ENCODE results near the gene SPATS2L. TPM values are rescaled to one million over a fixed set of nuclear protein-coding genes. Genes with fewer than 3 reads are reported as not detected.

The SPATS2L gene
- total RNA-seq, 1 experiment from 2014 or later: 47.3 TPM

GRCh38 chr2:200450288-200450687, 143.8 kb downstream of the SPATS2L start:
- no peak overlapping the region for H2BK5ac ChIP-seq (ENCODE audit: insufficient read length, low read length)
- H3K27me3 Mint-ChIP-seq (ENCODE audit: low read depth): no peaks in the 10 kb centered on the region
- no peak overlapping the region for H3K4ac ChIP-seq (ENCODE audit: low read depth, low read length)
- peaks cover 3 to 17% (median 4%) of the 10 kb centered on the region in 3 experiments; a peak in 4 of 7 replicates for H3K36me3 Mint-ChIP-seq (ENCODE audit: insufficient read depth in 1 of 3, low read depth in 3 of 3)
- no peak overlapping the region for H3K18ac ChIP-seq (ENCODE audit: insufficient read length, low read depth, low read length)
- no peak for DNase-seq
- no peaks in the 10 kb centered on the region for H3K79me2 ChIP-seq (ENCODE audit: insufficient read depth, low read length)
- peaks cover 6% of the 10 kb centered on the region; the same call in 1 of the 2 replicates for H3K4me1 ChIP-seq (ENCODE audit: insufficient read depth, low read length)
- H3K4me3 Mint-ChIP-seq: no peak overlapping the region
- H2AFZ ChIP-seq (ENCODE audit: low read length): no peak overlapping the region
- TF ChIP-seq, protein P1, sequence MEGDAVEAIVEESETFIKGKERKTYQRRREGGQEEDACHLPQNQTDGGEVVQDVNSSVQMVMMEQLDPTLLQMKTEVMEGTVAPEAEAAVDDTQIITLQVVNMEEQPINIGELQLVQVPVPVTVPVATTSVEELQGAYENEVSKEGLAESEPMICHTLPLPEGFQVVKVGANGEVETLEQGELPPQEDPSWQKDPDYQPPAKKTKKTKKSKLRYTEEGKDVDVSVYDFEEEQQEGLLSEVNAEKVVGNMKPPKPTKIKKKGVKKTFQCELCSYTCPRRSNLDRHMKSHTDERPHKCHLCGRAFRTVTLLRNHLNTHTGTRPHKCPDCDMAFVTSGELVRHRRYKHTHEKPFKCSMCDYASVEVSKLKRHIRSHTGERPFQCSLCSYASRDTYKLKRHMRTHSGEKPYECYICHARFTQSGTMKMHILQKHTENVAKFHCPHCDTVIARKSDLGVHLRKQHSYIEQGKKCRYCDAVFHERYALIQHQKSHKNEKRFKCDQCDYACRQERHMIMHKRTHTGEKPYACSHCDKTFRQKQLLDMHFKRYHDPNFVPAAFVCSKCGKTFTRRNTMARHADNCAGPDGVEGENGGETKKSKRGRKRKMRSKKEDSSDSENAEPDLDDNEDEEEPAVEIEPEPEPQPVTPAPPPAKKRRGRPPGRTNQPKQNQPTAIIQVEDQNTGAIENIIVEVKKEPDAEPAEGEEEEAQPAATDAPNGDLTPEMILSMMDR (conservative IDR thresholded peaks at IDR 0.05): no peak
- no peak overlapping the region for H3K27ac Mint-ChIP-seq
- H3K56ac ChIP-seq (ENCODE audit: insufficient read length, low read depth, low read length): no peak overlapping the region
- peaks cover 8 to 13% of the 10 kb centered on the region in 2 experiments for H3K4me1 Mint-ChIP-seq
- no peak overlapping the region for H2BK20ac ChIP-seq (ENCODE audit: low read depth, low read length, poor library complexity, severe bottlenecking)
- H2BK120ac ChIP-seq (ENCODE audit: low read depth, low read length, poor library complexity, severe bottlenecking): no peak overlapping the region
- H4K20me1 ChIP-seq (ENCODE audit: control insufficient read depth, insufficient read depth, insufficient read length): no peaks in the 10 kb centered on the region
- no peak overlapping the region for H4K8ac ChIP-seq (replicated peaks; ENCODE audit: insufficient read length, low read depth, low read length)
- H3K27ac ChIP-seq (ENCODE audit: insufficient read length, low read depth, low read length): no peak overlapping the region
- no peak overlapping the region for H4K5ac ChIP-seq (ENCODE audit: insufficient read length, low read depth, low read length)
- H2AK5ac ChIP-seq (ENCODE audit: insufficient read length, low read length): no peak overlapping the region
- H4K91ac ChIP-seq (ENCODE audit: insufficient read length, low read depth, low read length): no peak overlapping the region
- H3K9me3 Mint-ChIP-seq: no peaks in the 10 kb centered on the region
- no peak overlapping the region for H2BK12ac ChIP-seq (ENCODE audit: insufficient read length, low read depth, low read length)
- H3K23ac ChIP-seq (ENCODE audit: insufficient read length, low read depth, low read length): no peak overlapping the region
- no peak overlapping the region for H3T11ph ChIP-seq (ENCODE audit: low read length)
- WGBS (ENCODE audit: extremely low coverage, insufficient read length, low lambda C conversion rate): no CpG with 5 or more reads among the region's 2 CpGs
- H2BK15ac ChIP-seq (ENCODE audit: low read depth, low read length): no peak overlapping the region
- no peaks in the 10 kb centered on the region for H3K23me2 ChIP-seq (ENCODE audit: insufficient read length, low read depth, low read length, poor library complexity, severe bottlenecking)
- H3K4me2 ChIP-seq (ENCODE audit: insufficient read depth, insufficient read length, low read length): no peak overlapping the region
- H3K27me3 ChIP-seq (ENCODE audit: insufficient read depth, low read length): no peaks in the 10 kb centered on the region
- no peak overlapping the region for H3K9ac ChIP-seq (ENCODE audit: extremely low read depth, insufficient read length, low read length)
- H3K14ac ChIP-seq (ENCODE audit: insufficient read depth, low read length): no peak overlapping the region
- H3K79me1 ChIP-seq (ENCODE audit: insufficient read depth, low read depth, low read length, poor library complexity, severe bottlenecking): no peaks in the 10 kb centered on the region
- H3K9me3 ChIP-seq (ENCODE audit: control insufficient read depth, low read depth, low read length): no peaks in the 10 kb centered on the region
